ENCODE data around the gene ERFE.
"Not testable (repeated sequence)": the region's sequence is repeated elsewhere in the genome, so short reads cannot be mapped to it uniquely, and the experiment has no call there.

ERFE gene, protein sequence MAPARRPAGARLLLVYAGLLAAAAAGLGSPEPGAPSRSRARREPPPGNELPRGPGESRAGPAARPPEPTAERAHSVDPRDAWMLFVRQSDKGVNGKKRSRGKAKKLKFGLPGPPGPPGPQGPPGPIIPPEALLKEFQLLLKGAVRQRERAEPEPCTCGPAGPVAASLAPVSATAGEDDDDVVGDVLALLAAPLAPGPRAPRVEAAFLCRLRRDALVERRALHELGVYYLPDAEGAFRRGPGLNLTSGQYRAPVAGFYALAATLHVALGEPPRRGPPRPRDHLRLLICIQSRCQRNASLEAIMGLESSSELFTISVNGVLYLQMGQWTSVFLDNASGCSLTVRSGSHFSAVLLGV

DNA sequence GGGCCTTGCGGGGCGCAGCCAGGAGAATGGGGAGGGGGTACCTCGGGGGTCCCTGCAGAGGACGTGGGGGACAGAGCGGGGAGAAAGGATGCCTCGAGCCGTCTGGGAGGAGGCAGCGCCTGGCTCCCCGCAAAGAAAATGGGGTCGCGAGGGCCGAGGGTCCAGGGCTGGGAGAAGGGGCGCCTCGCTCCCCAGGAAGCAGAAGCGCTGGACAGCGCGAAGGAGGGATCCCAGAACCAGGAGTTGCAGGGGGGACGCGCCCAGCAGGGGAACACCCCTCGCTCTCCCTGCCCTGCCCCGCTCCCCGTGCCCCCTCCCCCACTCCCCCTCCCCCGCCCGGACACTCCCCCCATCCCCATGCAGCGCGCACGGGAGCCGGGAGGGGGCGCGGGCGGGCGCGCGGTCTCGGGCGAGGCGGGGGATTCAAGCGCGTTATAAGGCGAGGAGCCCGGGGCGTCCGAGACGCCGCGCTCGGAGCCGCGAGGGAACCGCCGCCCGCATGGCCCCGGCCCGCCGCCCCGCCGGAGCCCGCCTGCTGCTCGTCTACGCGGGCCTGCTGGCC, at the start of gene ERFE:
ERFE (plus strand) TSS at position 462 of the 562 bp plus-strand sequence; CDS start at position 500, 38 bp downstream.
- DNase-seq = no peak

DNA sequence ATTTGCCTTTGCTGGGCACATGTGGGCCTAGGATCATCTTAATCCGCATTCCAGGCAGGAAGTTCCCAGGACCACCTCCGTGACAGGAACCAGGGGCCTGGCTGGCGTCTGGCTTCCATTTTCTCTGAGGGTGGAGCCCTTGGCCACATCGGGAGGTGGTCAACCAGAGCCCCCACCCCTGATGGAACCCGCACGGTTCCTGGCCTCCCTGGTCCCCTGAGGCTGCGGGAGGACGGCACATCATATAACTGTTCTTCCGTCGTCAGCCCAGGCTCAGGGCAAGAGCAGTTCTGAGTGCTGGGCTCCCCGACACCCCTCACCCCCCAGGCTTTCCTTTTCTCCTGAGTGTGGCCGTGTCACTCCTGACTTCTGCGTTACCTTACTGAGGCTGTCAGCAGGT, 45.2 kb upstream of the ERFE start:
- no peak for DNase-seq

DNA sequence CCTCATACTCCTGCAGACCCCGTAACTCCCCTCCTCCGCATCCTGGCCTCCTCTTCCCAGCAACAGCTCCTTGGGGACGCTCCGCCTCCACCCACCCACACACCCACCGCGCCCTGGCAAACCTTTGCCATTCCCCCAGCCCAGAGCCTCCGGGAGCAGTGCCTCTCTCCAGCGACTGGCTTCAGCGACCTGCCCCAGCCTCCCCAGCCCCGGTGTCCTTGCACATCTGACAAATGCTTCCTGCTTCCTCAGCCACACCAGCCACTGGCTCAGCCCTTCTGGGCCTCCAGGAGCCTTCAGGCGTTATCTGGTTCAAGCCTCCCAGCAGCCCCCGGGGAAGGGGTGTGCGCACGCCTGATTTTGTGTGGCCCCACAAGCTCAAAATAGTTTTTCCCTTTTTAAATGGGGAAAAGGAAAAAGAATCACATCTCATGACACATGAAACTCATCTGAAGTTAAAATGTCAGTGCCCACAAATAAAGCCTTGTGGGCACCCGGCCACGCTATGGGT, 44.4 kb upstream of the ERFE start:
- no peak for DNase-seq

DNA sequence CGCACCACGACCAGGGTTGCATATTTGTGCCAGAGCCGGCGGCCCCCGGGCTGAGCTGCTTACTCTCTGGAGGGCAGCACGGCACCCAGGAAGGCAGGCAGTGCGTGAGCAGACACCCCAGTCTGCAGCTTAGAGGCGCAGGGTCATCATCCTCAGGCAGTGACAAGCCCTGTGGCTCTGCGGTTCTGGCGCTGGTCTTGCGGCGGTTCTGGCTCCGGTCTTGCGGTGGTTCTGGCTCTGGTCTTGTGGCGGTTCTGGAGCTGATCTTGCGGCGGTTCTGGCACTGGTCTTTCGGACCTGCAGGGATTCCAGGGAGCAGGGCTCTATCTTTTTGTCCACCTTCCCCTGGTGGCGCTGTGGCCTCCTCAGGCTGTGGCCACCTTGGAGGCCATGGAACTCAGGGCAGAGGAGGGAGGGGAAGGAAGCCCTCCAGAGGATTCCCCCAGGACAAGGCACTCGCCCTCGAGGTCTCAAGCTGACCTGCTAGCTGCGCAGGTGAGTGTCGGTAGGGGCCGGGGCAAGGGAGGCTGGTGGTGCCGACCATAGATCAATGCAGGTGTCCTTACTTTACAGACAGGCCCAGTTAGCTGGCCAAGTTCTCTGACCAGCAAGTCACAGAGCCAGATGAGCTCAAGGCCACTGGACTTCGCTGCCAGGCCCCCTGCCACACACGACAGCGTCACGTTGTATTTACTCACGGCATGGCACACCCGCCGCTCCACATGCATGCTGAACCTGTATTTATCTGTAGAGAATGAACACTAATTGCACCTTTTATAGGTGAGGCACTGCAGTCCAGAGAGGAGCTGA, 43.7 kb upstream of the ERFE start:
- no peak for DNase-seq

DNA sequence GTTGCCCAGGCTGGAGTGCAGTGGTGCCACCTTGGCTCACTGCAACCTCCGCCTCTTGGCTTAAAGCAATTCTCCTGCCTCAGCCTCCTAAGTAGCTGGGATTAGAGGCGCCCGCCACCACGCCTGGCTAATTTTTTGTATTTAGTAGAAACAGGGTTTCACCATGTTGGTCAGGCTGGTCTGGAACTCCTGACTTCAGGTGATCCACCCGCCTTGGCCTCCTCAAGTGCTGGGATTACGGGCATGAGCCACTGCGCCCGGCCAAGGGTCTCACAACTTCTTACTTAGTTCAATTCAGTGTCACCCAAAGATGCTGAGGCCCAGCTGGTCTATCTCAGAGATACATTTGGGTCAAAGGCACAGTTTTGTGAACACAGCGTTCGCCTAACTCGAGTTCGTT, 43.1 kb upstream of the ERFE start:
- not testable (repeated sequence) for DNase-seq

DNA sequence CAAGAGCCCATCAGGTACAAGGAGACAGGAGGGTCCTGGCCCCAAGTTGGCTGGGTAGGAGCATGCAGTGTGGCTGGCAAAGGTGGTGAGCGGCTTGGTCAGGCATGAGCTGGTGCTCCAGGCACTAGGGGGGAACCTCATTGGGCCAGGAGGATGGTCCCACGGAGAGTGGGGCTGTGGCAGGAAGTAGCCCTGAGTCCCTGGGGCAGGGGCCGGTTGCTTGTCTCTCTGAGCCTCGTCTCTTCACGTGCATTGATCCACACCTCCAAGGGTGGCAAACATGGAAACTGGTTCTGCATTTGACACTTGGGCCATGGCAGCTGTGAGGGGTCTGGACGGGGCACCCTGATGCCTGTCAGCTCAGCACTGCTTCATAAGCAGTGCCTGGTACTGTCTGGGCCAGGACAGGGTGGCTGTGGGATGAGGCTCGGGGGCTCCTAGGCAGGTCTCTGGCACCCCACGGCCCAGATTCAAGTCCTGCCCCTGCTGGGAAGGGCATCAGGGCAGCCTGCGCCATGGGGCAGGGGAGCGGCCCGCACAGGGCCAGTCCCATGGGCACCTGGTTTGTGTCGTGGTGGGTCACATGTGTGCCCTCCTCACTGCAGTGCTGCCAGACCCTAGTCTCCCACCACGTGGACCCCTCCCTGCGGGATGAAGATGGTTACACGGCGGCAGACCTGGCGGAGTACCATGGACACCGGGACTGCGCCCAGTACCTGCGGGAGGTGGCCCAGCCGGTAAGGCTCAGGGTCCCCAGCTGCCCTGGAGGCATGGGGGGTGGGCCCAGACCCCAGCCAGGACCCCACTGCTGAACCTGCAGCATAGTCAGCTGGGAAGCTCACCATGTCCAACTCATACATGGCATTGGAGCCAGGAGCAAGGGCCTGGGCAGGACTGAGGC, 42.2 kb upstream of the ERFE start:
- no peak for DNase-seq

DNA sequence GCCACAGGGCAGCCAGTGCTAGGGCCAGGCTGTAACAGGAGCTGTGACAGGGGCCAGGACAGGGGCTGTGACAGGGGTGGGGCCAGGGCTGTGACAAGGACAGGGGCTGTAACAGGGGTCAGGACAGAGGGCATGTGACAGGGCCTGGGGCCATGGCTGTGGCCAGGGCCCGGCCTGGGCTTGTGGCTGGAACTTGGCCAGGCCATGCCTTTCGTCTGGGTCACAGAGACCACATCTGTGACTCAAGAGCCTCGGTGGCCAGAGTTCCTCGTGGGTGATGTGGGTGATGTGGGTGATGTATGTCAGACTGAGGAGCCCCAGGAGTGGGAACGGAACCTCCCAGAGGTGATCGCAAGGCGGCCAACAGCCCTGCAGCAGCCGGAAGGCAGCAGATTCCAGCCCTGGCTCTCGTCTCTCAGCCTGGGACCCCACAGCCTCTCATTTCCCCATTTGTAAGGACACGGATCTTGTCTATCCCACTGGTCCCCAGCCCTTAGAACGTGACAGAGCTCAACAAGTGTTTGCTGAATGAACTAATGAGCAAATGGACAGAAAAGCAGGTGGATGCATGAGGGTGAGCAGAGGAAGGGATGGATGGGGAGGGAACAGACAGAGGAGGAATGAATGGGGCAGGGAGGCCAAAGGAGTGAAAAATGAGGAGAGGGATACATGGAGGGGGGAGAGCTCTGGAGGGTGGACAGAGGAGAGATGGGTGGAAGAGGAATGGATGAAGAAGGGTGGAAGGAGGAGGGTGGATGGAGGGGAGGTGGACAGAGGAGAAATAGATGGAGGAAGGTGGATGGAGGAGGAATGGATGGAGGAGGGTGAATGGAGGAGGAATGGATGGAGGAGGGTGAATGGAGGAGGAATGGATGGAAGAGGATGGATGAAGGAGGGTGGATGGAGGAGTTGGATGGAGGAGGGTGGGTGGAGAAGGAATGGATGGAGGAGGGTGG, 41.3 kb upstream of the ERFE start:
- no peak for DNase-seq

DNA sequence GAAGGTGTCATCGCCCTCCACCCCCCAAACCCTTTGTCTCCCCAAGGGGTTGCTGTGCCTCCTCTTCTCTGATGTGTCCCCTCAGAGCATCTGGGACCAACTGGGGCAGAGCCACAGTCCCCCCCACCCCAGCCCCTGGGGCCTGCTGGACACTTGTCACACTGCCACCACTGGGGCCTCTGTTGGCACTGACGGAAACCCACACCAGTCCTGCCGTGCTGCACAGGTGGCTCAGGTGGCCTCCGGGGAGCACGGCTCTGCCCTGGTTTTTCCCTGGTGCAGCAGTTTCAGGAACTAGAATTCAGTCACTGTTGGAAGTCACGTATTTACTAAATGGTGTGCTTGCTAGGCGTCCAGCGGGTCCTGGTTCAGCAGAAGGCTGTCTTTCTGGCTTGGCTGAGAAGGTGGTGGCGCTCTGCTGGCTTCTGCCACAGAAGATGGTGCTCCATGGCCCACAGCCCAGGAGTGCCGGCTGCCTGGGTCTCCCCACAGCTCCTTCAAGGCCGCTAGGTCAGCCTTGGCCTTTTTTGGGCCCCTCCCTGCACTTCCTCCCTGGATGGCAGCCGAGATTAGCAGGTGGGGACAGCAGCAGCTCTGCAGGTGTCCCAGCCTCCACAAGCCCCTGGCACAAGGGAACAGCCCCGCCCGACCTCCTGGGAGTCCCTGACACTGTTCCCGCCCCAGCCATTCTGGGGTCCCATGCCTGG, 38.9 kb upstream of the ERFE start:
- no peak for DNase-seq

DNA sequence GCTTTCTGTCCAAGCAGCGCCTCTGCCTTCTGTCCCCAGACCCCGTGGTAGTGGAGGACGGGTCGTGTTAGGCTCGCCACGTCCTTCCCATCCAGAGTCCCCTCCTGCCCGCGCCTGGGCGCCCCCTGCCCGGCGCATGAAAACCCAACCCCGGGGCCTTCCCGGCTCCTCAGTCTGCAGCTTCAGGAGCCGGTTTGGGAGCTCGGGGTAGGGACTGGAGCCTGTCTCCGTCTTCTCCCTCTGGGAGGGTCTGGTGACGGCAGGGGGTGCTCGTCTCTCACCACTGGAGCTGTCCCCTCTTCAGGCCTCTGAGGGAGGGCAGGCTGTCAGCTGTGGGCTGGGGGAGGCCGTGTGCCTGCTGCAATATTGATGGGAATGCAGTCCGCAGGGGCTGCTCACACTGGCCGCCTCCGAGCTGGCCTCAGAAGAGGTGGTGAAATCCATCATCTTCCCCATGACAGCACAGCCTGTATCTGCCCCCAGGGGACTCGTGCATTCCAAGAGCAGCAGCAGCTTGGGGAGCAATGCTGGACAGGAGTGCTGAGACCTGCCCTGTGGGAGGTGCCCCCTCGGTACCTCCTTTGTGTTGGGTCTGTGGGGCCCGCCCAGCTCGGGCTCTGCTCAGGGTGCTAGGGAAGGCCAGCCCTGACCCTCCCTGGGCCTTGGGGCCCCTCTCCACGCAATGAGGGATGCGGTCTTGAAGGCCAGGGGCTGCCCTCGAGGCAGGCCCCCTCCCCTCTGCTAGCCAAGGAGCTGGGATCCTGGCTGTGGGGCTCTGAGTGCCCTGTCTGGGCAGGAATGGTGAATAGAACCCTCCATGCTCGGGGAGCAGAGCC, 38.1 kb upstream of the ERFE start:
- no peak for DNase-seq

DNA sequence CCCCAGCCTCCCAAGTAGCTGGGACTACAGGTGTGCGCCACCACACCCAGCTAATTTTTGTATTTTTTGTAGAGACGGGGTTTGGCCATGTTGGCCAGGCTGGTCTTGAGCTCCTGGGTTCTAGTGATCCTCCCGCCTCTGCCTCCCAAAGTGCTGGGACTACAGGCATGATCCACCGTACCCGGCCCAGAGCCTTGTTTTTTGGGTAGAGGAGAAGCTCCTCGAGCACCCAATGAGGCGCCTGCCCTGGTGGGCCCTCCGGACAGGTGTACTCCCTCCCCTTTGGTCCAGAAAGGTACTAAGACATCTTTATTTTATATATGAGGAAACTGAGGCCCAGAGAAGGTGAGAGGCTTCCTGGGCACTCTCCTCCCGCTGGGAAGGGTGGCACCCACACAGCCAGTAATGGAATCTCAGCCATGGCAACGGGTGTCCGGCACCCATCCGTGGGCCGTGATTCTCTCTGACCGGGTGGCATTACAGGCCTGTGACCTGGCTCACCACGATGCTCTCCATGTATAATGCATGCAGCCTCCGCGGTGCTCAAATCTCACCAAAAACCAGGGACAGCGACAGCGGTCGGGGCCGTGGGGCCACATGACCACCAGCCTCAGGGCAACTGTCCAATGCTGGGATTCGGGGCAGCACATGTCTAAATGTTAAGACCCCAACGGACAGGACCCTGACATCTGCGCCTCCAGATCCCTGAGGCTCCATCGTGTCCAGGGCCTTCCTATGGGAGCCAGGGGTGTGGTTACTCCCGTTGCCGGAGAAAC, 37.1 kb upstream of the ERFE start:
- DNase-seq = no peak

DNA sequence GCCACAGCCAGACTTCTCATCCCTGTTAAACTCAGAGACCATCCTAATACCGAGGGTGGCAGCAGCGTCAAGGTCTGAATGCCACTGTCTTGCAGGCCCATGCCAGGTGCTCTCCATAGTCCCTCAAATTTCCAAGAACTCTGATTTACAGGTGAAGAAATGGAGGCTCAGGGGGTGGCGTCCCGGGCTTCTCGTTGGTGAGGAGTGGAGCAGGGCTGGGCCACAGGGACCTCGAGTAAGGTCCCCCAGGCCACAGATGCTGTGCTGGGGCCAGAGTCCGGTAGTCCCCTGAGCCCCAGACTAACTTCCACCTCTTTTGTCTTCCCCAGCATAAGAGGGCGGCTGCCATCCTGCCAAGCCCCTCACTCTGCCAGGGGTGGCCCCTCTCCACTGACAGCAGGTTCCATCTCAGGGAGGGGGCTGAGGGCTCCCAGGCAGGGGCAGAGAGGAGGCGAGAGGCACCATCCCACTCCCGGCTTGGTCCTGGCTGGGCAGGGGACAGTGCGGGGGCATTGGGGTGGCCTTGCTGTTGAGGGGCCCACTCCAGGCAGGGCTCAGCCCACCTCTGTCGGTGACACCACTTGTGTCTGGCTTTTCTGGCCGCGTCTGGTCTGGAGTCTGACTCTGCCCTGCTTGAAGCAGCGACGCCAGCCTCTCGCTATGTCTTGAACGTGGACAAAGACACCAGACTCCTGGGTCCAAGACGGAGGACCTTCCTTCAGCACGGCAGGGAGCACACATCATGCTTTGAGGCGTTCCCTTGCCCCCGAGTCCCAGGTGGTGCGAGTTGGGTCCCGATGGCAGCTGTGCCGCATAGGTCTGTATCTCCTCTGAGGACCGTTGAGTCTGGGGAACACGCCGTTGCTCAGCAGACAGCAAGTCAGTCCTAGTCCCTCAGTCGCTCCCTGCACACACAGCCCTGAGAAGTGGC, 36.2 kb upstream of the ERFE start:
- no peak for DNase-seq

DNA sequence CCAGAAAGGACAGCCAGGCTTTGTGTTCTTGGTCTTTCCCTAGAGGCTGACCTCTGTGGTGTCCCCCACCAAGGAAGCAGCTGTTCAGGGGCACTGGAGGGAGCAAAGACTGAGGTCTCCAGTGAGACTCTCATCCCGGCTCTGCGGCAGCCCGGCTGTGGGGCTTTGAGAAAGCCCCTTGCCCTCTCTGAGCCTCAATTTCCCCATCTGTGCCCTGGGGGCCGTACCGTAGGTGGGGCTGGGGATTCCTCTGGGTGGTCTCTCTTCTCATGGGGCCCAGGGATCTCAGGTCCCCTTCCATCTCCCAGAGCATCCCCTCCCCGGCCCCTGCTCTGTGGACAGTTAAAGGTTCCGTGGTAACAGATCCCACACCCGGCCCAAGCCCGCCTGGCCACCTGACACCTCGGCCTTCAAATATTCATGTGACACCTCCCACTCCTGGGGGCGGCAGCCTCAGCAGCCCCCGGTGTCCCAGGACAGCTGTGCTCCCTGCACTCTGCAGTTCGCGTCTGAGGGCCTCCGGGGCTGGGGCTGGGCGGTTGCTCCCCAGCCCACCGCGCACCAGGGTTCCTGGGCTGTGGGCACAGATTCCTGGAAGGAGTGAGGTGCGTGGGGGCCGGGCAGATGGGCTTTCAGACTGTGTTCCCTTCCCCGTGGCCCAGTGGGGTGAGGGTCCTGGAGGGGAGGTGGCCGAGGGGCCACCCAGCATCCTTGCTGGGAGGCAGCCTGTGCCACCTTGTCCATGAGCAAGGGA, 35.4 kb upstream of the ERFE start:
- no peak for DNase-seq

DNA sequence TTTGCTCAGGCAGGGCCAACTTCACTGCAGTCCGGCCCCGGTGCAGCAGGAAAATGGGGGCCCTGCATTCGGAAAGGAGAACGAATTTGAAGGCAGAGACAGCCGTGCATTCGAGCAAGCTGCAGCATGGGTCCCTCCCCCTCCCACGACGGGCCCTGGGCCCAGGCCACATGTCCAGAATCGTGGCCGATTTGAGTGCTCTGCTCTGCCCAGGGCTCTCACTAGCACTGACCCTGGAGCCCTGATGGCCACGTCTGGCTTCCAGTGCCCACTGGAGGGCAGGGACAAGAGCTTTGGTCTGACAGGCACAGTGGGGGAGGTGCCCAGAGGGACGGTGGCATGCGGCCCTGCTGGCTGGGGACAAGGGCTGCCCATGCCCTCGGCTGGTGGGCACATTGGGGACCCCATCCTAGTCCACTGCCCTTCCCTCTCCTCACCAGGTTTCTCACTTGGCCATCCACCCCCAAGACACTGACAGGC, 34.7 kb upstream of the ERFE start:
- DNase-seq = no peak

DNA sequence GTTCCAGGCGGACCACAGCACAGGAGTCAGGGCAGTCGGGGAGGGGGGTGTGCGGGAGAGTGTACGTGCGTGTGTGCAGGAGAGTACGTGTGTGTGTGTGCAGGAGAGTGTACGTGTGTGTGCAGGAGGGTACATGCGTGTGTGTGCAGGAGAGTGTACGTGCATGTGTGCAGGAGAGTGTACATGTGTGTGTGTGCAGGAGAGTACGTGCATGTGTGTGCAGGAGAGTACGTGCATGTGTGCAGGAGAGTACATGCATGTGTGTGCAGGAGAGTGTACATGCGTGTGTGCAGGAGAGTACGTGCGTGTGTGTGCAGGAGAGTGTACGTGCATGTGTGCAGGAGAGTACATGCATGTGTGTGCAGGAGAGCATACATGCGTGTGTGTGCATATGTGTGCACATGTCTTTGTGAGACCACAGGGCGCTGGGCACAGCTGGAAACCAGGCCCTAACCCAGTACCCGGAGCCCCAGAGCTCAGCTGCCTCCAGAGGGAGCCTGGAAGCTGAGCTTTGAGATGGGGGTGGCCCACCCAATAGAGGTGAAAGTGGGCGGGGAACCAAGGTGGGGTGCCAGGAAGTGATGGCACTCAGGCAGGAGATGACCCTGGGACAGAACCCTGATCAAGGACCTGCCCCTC, 34.2 kb upstream of the ERFE start:
- DNase-seq = no peak

DNA sequence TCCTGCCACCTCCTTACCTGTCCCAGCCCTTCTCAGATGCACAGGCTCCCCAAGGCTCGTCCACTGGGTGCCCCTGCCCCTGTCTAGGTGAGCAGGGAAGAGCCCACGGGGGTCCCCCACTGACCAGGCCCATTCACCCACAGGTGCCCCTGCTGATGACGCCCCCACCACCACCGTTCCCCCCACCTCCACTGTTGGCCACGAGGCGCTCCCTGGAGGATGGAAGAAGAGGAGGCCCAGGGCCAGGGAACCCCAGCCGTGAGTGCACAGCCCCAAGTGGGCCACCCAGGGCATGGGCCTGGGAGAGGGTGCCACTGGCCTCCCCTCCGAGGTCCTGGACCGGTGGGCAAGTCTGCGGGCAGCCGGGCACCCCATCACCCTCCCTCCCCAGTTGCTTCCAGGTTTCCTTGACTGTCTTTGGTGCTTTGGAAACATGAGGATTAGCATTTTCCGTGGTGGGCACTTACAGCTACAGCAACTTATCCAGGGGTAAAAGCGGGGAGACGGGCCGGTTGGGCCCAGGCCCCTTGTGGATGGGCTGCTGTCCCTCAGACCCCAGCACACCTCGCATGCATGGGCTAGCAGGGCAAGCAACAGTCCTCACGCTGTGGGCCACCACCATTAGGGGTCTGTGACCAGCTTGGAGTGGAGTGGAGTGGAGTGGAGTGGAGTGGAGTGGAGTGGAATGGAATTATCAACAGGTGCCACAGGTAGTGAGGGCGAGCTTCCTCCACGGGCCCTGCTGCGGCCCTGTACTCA, 33.5 kb upstream of the ERFE start:
- no peak for DNase-seq

DNA sequence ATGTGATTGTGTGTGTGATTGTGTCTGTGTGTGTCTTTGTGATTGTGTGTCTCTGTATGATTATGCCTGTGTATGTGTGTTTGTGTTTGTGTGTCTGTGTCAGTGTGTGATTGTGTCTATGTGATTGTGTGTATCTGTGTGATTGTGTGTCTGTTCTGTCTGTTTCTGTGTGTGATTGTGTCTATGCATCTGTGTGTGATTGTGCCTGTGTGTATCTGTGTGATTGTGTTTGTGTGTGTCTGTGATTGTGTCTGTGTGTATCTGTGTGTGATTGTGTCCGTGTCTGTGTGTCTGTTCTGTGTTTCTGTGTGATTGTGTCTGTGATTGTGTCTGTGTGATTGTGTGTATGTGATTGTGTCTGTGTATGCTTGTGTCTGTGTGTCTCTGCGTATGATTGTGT, 32.4 kb upstream of the ERFE start:
- DNase-seq = no peak

Measured in SIG-M5 (cell line).